HUES48 (cell line): ENCODE measurements around the gene IL22RA2.
"Not testable (repeated sequence)": the region's sequence is repeated elsewhere in the genome, so short reads cannot be mapped to it uniquely, and the experiment has no call there.

Experiments
- H3K27ac ChIP-seq: one replicate; pipeline ENCODE4 v1.7.0; 2013; ENCODE audit warnings: low read depth, low read length, inconsistent platforms
- H3K27me3 ChIP-seq: 2 replicates; pipeline ENCODE4 v1.6.1; 2013; ENCODE audit warnings: mild to moderate bottlenecking, low read length; ENCODE audit not compliant: control insufficient read depth, insufficient read depth
- H3K36me3 ChIP-seq: 2 replicates; pipeline ENCODE4 v1.6.1; 2013; ENCODE audit warnings: low read length; ENCODE audit not compliant: control insufficient read depth, insufficient read depth
- H3K4me1 ChIP-seq: 2 replicates; pipeline ENCODE4 v1.6.1; 2013; ENCODE audit warnings: mild to moderate bottlenecking, low read length; ENCODE audit not compliant: control insufficient read depth, insufficient read depth
- H3K4me3 ChIP-seq: 2 replicates; pipeline ENCODE4 v1.5.1; 2013; ENCODE audit warnings: mild to moderate bottlenecking, low read depth, low read length
- H3K9ac ChIP-seq: 2 replicates; pipeline ENCODE4 v1.6.1; 2013; ENCODE audit warnings: mild to moderate bottlenecking, low read depth, low read length, moderate library complexity
- H3K9me3 ChIP-seq: 2 replicates; pipeline ENCODE4 v1.6.1; 2013; ENCODE audit warnings: low read length; ENCODE audit not compliant: control insufficient read depth, insufficient read depth

The IL22RA2 gene

GRCh38 chr6:137213813-137214212, 40.4 kb upstream of the IL22RA2 start:
- Histone ChIP-seq H3K36me3 (peaks cover under 1% of the 10 kb centered on the region; the same call in 1 of the 2 replicates), H3K4me1 (peaks cover 14% of the 10 kb centered on the region; the same call in 1 of the 2 replicates), H3K27me3 (no peaks in the 10 kb centered on the region), H3K27ac (no peak overlapping the region), H3K9ac (no peak overlapping the region), H3K9me3 (peaks cover 11% of the 10 kb centered on the region; the same call in 1 of the 2 replicates), H3K4me3 (no peak overlapping the region)

GRCh38 chr6:137213331-137213740, 39.9 kb upstream of the IL22RA2 start:
- Histone ChIP-seq H3K36me3 (peaks cover 3% of the 10 kb centered on the region; the same call in 1 of the 2 replicates), H3K4me1 (peaks cover 13% of the 10 kb centered on the region; the same call in 1 of the 2 replicates), H3K9me3 (peaks cover 13% of the 10 kb centered on the region; the same call in 1 of the 2 replicates), H3K4me3 (no peak overlapping the region), H3K27ac (no peak overlapping the region), H3K27me3 (no peaks in the 10 kb centered on the region), H3K9ac (no peak overlapping the region)

GRCh38 chr6:137211910-137212309, 38.5 kb upstream of the IL22RA2 start:
- no peak overlapping the region for H3K9ac ChIP-seq
- H3K9me3 ChIP-seq, result peaks cover 19% of the 10 kb centered on the region; the same call in 1 of the 2 replicates
- no peaks in the 10 kb centered on the region for H3K27me3 ChIP-seq
- H3K4me3 ChIP-seq, result no peak overlapping the region
- H3K27ac ChIP-seq, result no peak overlapping the region
- H3K36me3 ChIP-seq, result peaks cover 3% of the 10 kb centered on the region; the same call in 1 of the 2 replicates
- H3K4me1 ChIP-seq, result peaks cover under 1% of the 10 kb centered on the region; the same call in 1 of the 2 replicates

- Histone ChIP-seq H3K27ac (no peak overlapping the region), H3K36me3 (peaks cover 12% of the 10 kb centered on the region), H3K9ac (no peak overlapping the region), H3K27me3 (no peaks in the 10 kb centered on the region), H3K4me1 (no peaks in the 10 kb centered on the region; the same call in 1 of the 2 replicates), H3K4me3 (no peak overlapping the region), H3K9me3 (peaks cover 19% of the 10 kb centered on the region; the same call in 1 of the 2 replicates)
These were observed 37.5 kb upstream of the IL22RA2 start for GRCh38 chr6:137210903-137211302.

GRCh38 chr6:137208279-137208678, 34.8 kb upstream of the IL22RA2 start:
- Histone ChIP-seq H3K36me3 (peaks cover 38% of the 10 kb centered on the region), H3K9ac (no peak overlapping the region), H3K27me3 (no peaks in the 10 kb centered on the region), H3K27ac (no peak overlapping the region), H3K4me1 (no peaks in the 10 kb centered on the region), H3K9me3 (peaks cover 19% of the 10 kb centered on the region; the same call in 1 of the 2 replicates), H3K4me3 (no peak overlapping the region)

- not testable (repeated sequence) for H3K27ac ChIP-seq, H3K4me3 ChIP-seq, H3K4me1 ChIP-seq, H3K9ac ChIP-seq, H3K27me3 ChIP-seq
- Histone ChIP-seq H3K36me3 (peaks cover 46% of the 10 kb centered on the region), H3K9me3 (peaks cover 19% of the 10 kb centered on the region; the same call in 1 of the 2 replicates)
These were observed 34.0 kb upstream of the IL22RA2 start for GRCh38 chr6:137207457-137207856.

GRCh38 chr6:137206577-137206976, 33.1 kb upstream of the IL22RA2 start:
- Histone ChIP-seq H3K27me3 (no peaks in the 10 kb centered on the region), H3K4me1 (no peaks in the 10 kb centered on the region), H3K36me3 (peaks cover 54% of the 10 kb centered on the region), H3K27ac (no peak overlapping the region), H3K9ac (no peak overlapping the region), H3K9me3 (peaks cover 19% of the 10 kb centered on the region; the same call in 1 of the 2 replicates), H3K4me3 (no peak overlapping the region)

GRCh38 chr6:137203256-137203655, 29.8 kb upstream of the IL22RA2 start:
- H3K4me1 ChIP-seq, result no peaks in the 10 kb centered on the region
- peaks cover 6% of the 10 kb centered on the region for H3K9me3 ChIP-seq
- no peak overlapping the region for H3K27ac ChIP-seq
- no peak overlapping the region for H3K9ac ChIP-seq
- peaks cover 77% of the 10 kb centered on the region for H3K36me3 ChIP-seq
- H3K27me3 ChIP-seq, result no peaks in the 10 kb centered on the region
- H3K4me3 ChIP-seq, result no peak overlapping the region

GRCh38 chr6:137202078-137202477, 28.6 kb upstream of the IL22RA2 start:
- no peak overlapping the region for H3K4me3 ChIP-seq
- no peaks in the 10 kb centered on the region for H3K27me3 ChIP-seq
- H3K9me3 ChIP-seq, result no peaks in the 10 kb centered on the region; the same call in 1 of the 2 replicates
- H3K36me3 ChIP-seq, result peaks cover 85% of the 10 kb centered on the region
- no peak overlapping the region for H3K9ac ChIP-seq
- no peak overlapping the region for H3K27ac ChIP-seq
- no peaks in the 10 kb centered on the region for H3K4me1 ChIP-seq

GRCh38 chr6:137201006-137201405, 27.6 kb upstream of the IL22RA2 start:
- no peak overlapping the region for H3K9ac ChIP-seq
- H3K4me1 ChIP-seq, result no peaks in the 10 kb centered on the region
- no peaks in the 10 kb centered on the region; the same call in 1 of the 2 replicates for H3K9me3 ChIP-seq
- no peak overlapping the region for H3K4me3 ChIP-seq
- H3K27ac ChIP-seq, result no peak overlapping the region
- H3K36me3 ChIP-seq, result peaks cover 78% of the 10 kb centered on the region
- no peaks in the 10 kb centered on the region for H3K27me3 ChIP-seq

GRCh38 chr6:137200288-137200687, 26.8 kb upstream of the IL22RA2 start:
- Histone ChIP-seq H3K27ac (no peak overlapping the region), H3K4me3 (no peak overlapping the region), H3K27me3 (no peaks in the 10 kb centered on the region), H3K9me3 (no peaks in the 10 kb centered on the region; the same call in 1 of the 2 replicates), H3K4me1 (no peaks in the 10 kb centered on the region), H3K36me3 (peaks cover 70% of the 10 kb centered on the region), H3K9ac (no peak overlapping the region)
